GM12878 (cell line): ENCODE measurements around the gene TOPBP1. TPM values are rescaled to one million over a fixed set of nuclear protein-coding genes. Genes with fewer than 3 reads are reported as not detected.

Experiments
- ATAC-seq: fragments of 200-7000 bp; cut with Tn5 transposase; 3 replicates; pipeline ENCODE4 v1.9.1; 2020; ENCODE audit warnings: mild to moderate bottlenecking, moderate library complexity
- BruUV-seq: library from RNA; stranded (reverse); fragments of 400-500 nt; replicated peaks from 2 replicates; lab custom pipeline; 2021; lab: Mats Ljungman, UMichigan
- CTCF ChIA-PET: fragments of 300-600 bp; sonication (Branson Sonifier 250); formaldehyde crosslinking; extraction: SDS; loops from one replicate; lab custom pipeline; 2021; ENCODE audit warnings: inconsistent platforms; lab: Yijun Ruan, JAX
- POLR2A ChIA-PET: fragments of 350-600 bp; formaldehyde crosslinking; extraction: SDS; loops from one replicate; lab custom pipeline; 2021; ENCODE audit warnings: inconsistent platforms; lab: Charles Lee
- RAD21 ChIA-PET: fragments of 300-600 bp; sonication (Branson Sonifier 250); formaldehyde crosslinking; loops from one replicate; lab custom pipeline; 2023; ENCODE audit warnings: antibody characterized with exemption; ENCODE audit not compliant: unreplicated experiment; lab: Charles Lee
- SMC1A ChIA-PET: fragments of 300-600 bp; sonication (Branson Sonifier 250); formaldehyde crosslinking; loops from one replicate; lab custom pipeline; 2023; ENCODE audit not compliant: unreplicated experiment, uncharacterized antibody; lab: Charles Lee
- DNase-seq: peaks from one replicate; pipeline ENCODE4 v3.0.0-alpha.2; 2011; ENCODE audit warnings: low read depth, low spot score
- FAIRE-seq: peaks from 3 replicates; lab custom pipeline; 2011; peaks lifted over from hg19 to GRCh38; lab: Jason Lieb, UNC
- H2AFZ ChIP-seq: 2 replicates; pipeline ENCODE4 v1.6.0; 2011; ENCODE audit warnings: low read depth, low read length, control low read depth; ENCODE audit not compliant: control insufficient read depth
- H3K27ac ChIP-seq: 2 replicates; pipeline ENCODE4 v1.5.1; 2011; ENCODE audit warnings: control low read depth; ENCODE audit not compliant: control insufficient read depth, insufficient read depth
- H3K27me3 ChIP-seq, 2 experiments: replicated peaks in 1 of 2; 2 replicates each; pipeline versions ENCODE4 v1.6.0 to v1.6.1; 2011; ENCODE audit warnings: low read length in 1 of 2; ENCODE audit not compliant: control insufficient read depth in 2 of 2, insufficient read depth in 2 of 2
- H3K36me3 ChIP-seq, 2 experiments: 2 replicates each; pipeline ENCODE4 v1.5.1; 2011; ENCODE audit warnings: low read length in 1 of 2; ENCODE audit not compliant: control insufficient read depth in 2 of 2, insufficient read depth in 2 of 2
- H3K4me1 ChIP-seq: 2 replicates; pipeline ENCODE4 v1.6.1; 2011; ENCODE audit warnings: mild to moderate bottlenecking, low read length, moderate library complexity, mixed read lengths; ENCODE audit not compliant: control insufficient read depth, insufficient read depth
- H3K4me2 ChIP-seq: 2 replicates; pipeline ENCODE4 v1.6.0; 2011; ENCODE audit warnings: control low read depth; ENCODE audit not compliant: control insufficient read depth, insufficient read depth
- H3K4me3 ChIP-seq: fragments of 200-600 bp; sonication (generic); 2 replicates; pipeline ENCODE4 v1.5.1; 2016
- H3K79me2 ChIP-seq: 2 replicates; pipeline ENCODE4 v1.6.0; 2011; ENCODE audit warnings: low read length; ENCODE audit not compliant: control insufficient read depth, insufficient read depth
- H3K9ac ChIP-seq: 2 replicates; pipeline ENCODE4 v1.8.0; 2011; ENCODE audit warnings: low read length, control low read depth, mixed read lengths; ENCODE audit not compliant: control insufficient read depth, insufficient read depth
- H3K9me3 ChIP-seq: replicated peaks from 3 replicates; pipeline ENCODE4 v1.5.1; 2011; ENCODE audit warnings: mild to moderate bottlenecking, low read length; ENCODE audit not compliant: control insufficient read depth, insufficient read depth
- H4K20me1 ChIP-seq: 2 replicates; pipeline ENCODE4 v1.6.0; 2011; ENCODE audit not compliant: control insufficient read depth, insufficient read depth
- CBFB ChIP-seq: IDR thresholded peaks from 2 replicates; pipeline ENCODE4 v1.6.1; 2016; ENCODE audit warnings: antibody characterized with exemption, low read depth
- CHD1 ChIP-seq: IDR thresholded peaks from 2 replicates; pipeline ENCODE4 v1.6.1; 2012; ENCODE audit warnings: low read depth, low read length, improper control_type of control experiment
- FOXM1 ChIP-seq: IDR thresholded peaks from 2 replicates; pipeline ENCODE4 v1.6.1; 2012; ENCODE audit warnings: low read depth, mild to moderate bottlenecking, inconsistent platforms, low read length, moderate library complexity
- WGBS: methylation state at CpG from one replicate; pipeline ENCODE4 v1.1.6; 2016; ENCODE audit warnings: low lambda C conversion rate; ENCODE audit not compliant: insufficient replicate concordance, insufficient coverage; ENCODE audit errors: missing lambda C conversion rate; 5-methylcytosine and 5-hydroxymethylcytosine counted together
- in situ Hi-C: fragments of 300-500 bp; cut with MboI; formaldehyde crosslinking; loops from 9 replicates; pipeline ENCODE4 v1.14.3; 2018; ENCODE audit warnings: mixed read lengths
- intact Hi-C: fragments of 100-400 bp; cut with micrococcal nuclease; formaldehyde crosslinking; loops from one replicate; pipeline ENCODE4 v1.14.2; 2022; ENCODE audit not compliant: unreplicated experiment
- polyA plus RNA-seq, 11 experiments: library from polyadenylated mRNA; depleted of rRNA in 4 of 11; unstranded in 6 of 11; stranded (reverse) in 5 of 11; fragments of >200 nt; fragmentation: Nextera tagmentation in 4 of 11; fragmentation: Illumina TruSeq in 1 of 11; extraction: Ambion mirVana in 4 of 11; extraction: Trizol in 1 of 11; gene quantifications; 1 replicate in 1 of 11; 2 replicates in 10 of 11; pipeline versions ENCODE4 v1.2.1 to v1.2.3, GENCODE V29; 2011 to 2016; ENCODE audit warnings: inconsistent platforms in 2 of 11, missing spikeins in 2 of 11, low read depth in 1 of 11
- total RNA-seq, 4 experiments: library from RNA; depleted of rRNA in 3 of 4; stranded (reverse); fragments of >200 nt in 3 of 4; fragmentation: Illumina TruSeq in 1 of 4; extraction: Trizol in 1 of 4; gene quantifications; 2 replicates each; pipeline versions ENCODE4 v1.2.1 to v1.2.3, GENCODE V29; 2013 to 2021
- TF ChIP-seq, protein P1 (sequence below): fragments of 450-650 bp; IDR thresholded peaks from 2 replicates; pipeline ENCODE4 v1.6.1; 2017; ENCODE audit warnings: mild to moderate bottlenecking, moderate library complexity

Gene TOPBP1
- total and polyA plus RNA-seq, 10 of the 15 experiments (the other 5 are each of a cell fraction or from before 2014, with no cell fraction given): 18.3 to 99.3 (median 61.5) TPM

DNA sequence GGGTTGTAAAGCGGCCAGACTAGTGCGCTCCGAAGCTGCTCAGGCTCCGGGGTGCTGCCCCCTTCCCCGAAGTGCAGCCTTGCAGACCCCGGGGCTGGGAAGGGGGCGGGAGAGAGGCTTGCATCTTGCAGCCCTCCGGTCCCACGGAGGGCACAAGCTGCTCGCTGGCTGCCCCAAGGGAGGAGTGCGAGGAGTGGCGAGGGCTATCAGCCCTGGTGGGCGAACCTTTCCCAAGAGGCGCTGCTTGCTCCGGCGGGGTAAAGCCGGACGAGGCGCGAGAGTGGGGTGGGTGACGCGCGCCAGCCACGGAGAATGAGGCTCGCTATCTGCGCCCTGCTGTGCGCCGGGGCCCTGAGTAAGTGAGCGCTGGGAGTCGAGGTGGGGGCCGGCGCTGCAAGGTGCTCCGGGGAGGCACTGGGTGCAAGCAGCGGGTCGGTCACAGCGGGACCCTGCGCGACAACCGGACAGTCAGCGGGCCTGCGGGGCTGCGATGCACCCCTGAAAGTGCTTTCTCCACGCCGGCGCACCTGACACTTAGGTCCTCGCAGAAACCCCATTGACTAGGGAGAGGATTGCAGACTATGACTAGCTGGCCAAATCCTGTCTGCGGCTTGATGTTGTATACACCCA, 12.7 kb upstream of the TOPBP1 start (continued):
- TF ChIP-seq, protein P1, sequence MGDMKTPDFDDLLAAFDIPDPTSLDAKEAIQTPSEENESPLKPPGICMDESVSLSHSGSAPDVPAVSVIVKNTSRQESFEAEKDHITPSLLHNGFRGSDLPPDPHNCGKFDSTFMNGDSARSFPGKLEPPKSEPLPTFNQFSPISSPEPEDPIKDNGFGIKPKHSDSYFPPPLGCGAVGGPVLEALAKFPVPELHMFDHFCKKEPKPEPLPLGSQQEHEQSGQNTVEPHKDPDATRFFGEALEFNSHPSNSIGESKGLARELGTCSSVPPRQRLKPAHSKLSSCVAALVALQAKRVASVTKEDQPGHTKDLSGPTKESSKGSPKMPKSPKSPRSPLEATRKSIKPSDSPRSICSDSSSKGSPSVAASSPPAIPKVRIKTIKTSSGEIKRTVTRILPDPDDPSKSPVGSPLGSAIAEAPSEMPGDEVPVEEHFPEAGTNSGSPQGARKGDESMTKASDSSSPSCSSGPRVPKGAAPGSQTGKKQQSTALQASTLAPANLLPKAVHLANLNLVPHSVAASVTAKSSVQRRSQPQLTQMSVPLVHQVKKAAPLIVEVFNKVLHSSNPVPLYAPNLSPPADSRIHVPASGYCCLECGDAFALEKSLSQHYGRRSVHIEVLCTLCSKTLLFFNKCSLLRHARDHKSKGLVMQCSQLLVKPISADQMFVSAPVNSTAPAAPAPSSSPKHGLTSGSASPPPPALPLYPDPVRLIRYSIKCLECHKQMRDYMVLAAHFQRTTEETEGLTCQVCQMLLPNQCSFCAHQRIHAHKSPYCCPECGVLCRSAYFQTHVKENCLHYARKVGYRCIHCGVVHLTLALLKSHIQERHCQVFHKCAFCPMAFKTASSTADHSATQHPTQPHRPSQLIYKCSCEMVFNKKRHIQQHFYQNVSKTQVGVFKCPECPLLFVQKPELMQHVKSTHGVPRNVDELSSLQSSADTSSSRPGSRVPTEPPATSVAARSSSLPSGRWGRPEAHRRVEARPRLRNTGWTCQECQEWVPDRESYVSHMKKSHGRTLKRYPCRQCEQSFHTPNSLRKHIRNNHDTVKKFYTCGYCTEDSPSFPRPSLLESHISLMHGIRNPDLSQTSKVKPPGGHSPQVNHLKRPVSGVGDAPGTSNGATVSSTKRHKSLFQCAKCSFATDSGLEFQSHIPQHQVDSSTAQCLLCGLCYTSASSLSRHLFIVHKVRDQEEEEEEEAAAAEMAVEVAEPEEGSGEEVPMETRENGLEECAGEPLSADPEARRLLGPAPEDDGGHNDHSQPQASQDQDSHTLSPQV: no peak
- no peak for TF ChIP-seq FOXM1
- TF ChIP-seq CBFB: no peak

DNA sequence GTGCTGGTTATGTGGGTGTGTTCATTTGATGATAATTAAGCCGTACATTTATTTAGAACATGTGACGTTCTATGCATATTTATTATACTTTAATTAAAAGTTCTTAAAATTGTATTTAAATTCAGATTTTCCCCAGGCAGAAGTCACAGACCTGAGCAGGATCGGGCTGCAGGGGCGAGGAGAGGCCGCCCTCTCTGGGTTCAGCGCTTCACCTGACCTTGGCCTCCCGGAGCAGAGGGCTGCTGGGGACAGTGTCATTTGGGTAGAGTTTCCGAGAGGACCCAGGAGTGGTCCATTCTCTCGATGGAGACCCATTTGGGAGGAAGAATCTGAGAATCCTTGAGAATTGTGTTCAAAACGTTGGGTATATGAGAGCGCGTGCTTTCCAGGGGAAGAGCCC, 12.0 kb upstream of the TOPBP1 start:
- no peaks in the 10 kb centered on the region for H4K20me1 ChIP-seq
- H3K9me3 ChIP-seq: no peaks in the 10 kb centered on the region
- CTCF ChIA-PET: no interaction called here
- TF ChIP-seq CHD1: no peak
- 59% methylated on average over 12 of the region's 12 CpGs for WGBS
- RAD21 ChIA-PET: no interaction called here
- H3K79me2 ChIP-seq: no peaks in the 10 kb centered on the region
- H3K4me2 ChIP-seq: no peak overlapping the region
- no peaks in the 10 kb centered on the region for H3K36me3 ChIP-seq
- no peak for DNase-seq
- H3K4me1 ChIP-seq: peaks cover 7% of the 10 kb centered on the region; the same call in 1 of the 2 replicates
- no peak overlapping the region for H3K27ac ChIP-seq
- POLR2A ChIA-PET: no interaction called here
- no peak for FAIRE-seq
- no peak overlapping the region for H2AFZ ChIP-seq
- SMC1A ChIA-PET: interaction anchor here (0.6 kb wide), 1 partner anchor 232 kb away, joined by 3 read pairs; no protein-coding TSS in a partner anchor
- H3K27me3 ChIP-seq: peaks cover 2 to 4% of the 10 kb centered on the region in 2 experiments; a peak in 3 of 4 replicates
- intact Hi-C loops: no loop called here
- in situ Hi-C loops: no loop called here
- H3K9ac ChIP-seq: no peak overlapping the region
- no peak for ATAC-seq
- BruUV-seq: no TSS peak
- no peak overlapping the region for H3K4me3 ChIP-seq
